PFSK-1 (cell line): ENCODE results near the gene CHRND.

Experiments
- POLR2AphosphoS5 ChIP-seq: IDR thresholded peaks from 2 replicates; pipeline ENCODE4 v1.6.1; 2012; ENCODE audit warnings: low read depth, mild to moderate bottlenecking, control low read depth, low read length, moderate library complexity
- REST ChIP-seq, 2 experiments: IDR thresholded peaks; 2 replicates each; pipeline versions ENCODE4 v1.6.1 to v1.8.0; 2011 to 2012; ENCODE audit warnings: low read depth in 2 of 2, low read length in 2 of 2, control low read depth in 1 of 2, inconsistent platforms in 1 of 2, mild to moderate bottlenecking in 1 of 2, moderate library complexity in 1 of 2; ENCODE audit not compliant: insufficient read depth in 1 of 2
- SIN3A ChIP-seq: IDR thresholded peaks from 2 replicates; pipeline ENCODE4 v1.6.1; 2012; ENCODE audit warnings: mild to moderate bottlenecking, low read length, moderate library complexity, borderline replicate concordance; ENCODE audit not compliant: insufficient read depth

GRCh38 chr2:232533944-232534710 is 8.2 kb downstream of the CHRND start:
- no peak for TF ChIP-seq SIN3A
- no peak for TF ChIP-seq POLR2AphosphoS5
- no peak for TF ChIP-seq REST (IDR thresholded peaks at IDR 0.05; ENCODE audit: insufficient read depth in 1 of 2, low read depth in 2 of 2, low read length in 2 of 2)
